HG03439 (cell line): Measurements from ENCODE around the gene EMID1.
"Not testable (repeated sequence)": the region's sequence is repeated elsewhere in the genome, so short reads cannot be mapped to it uniquely, and the experiment has no call there.

Source experiments
- ATAC-seq: cut with Tn5 transposase; IDR thresholded peaks from one replicate; pipeline ENCODE4 v1.9.1; 2021; ENCODE audit warnings: mild to moderate bottlenecking, moderate library complexity; ENCODE audit not compliant: unreplicated experiment

EMID1 gene

DNA sequence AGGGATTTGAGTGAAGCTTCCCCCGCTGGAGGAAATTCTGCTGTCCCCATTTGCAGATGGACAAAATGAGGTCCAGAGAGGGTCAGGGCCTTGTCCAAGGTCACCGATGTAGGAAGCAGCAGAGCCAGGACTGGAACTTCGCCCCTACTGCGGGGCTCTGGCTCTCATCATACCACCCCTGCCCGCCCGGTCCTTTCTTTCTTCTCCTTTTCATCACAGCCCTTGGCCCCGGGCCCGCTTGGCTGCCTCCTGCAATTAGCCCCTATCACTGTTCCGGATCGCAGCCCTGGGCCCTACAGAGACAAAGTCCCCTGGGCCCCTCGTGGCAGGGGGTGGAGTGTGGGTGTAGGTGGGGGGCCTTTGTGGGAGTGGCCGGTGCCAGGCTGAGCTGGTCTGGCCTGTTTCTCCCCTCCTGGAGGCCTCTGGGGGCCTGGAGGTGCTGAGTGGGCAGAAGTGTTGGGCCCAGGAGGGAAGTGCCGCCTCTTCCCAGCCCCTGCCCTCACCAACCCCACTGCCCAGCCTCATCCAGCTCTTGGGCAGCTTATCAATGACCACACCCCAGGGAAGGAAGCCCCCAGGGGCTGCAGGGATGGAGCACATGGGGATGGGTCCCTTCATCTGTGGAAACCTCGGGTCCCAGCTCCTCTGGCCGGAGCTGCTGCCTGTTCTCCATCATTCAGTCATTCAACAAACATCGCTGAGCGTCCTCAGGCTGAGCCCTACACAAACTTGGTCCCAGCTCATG lies 3.4 kb downstream of the EMID1 start:
- ATAC-seq, result no peak

DNA sequence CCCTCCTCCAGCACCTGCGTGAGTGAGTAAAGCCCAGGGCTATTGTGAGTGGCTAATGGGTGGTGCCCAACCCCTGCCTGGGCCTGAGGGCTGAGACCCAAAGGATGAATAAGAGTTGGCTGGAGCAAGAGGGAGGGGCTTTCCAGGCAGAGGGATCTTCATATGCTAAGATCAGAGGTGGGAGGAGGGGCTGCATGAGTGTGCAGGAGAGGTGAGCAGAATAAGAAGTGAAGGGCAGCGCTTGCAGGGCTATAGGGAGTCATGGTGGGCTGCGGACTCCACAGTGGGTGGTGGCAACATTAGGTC lies 3.9 kb downstream of the EMID1 start:
- no peak for ATAC-seq

DNA sequence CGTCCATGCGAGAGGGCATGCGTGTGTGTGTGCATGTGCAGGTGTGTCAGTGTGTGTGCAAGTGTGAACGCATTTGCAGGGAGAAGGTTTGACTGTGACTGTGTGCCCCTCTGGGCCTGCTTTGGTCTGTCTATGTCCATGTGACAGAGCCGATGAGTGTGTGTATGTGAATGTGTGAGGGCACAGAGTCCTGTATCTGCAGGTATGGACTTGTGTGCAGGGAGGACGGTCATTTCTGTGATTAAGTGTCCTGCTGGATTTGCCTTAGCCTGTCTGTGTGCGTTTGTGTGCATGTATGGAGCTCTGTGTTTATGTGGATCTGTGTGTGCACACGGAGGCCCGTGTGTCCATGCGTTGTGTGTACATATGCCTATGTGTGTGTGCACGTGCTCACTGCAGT lies 5.4 kb downstream of the EMID1 start:
- ATAC-seq, result no peak

DNA sequence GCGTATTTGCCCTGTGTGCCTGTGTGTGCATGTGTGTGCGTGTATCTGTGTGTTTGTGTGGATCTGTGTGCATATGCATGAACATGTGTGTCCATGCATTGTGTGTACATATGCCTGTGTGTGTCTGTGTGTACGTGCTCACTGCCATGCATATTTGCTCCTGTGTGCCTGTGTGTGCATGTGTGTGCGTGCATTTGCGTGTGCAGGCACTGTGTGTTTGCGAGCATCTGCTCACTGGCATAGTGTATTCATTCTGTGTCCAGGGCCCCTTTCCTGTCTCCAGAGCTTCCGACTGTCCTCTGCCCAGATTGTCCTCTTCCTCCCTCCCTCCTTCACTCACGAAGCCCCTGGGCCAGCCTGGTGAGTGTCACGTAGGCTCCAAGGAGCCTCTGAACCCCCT lies 5.8 kb downstream of the EMID1 start:
- ATAC-seq, result no peak

DNA sequence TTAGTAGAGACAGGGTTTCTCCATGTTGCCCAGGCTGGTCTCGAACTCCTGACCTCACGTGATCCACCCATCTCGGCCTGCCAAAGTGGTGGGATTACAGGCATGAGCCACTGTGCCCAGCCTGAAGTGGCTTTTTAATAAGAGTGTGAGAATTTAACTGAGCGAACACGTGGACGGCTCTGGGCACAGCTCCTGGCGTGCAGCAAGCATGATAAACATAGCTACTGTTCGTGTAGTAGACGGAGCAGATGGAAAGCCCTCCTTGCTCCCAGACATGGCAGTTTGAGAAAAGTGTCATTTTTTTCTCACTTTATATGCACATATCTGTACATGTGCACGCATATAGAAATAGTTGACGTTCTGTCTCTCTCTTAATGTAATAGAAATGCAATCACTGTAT lies 7.0 kb downstream of the EMID1 start:
- no peak for ATAC-seq

DNA sequence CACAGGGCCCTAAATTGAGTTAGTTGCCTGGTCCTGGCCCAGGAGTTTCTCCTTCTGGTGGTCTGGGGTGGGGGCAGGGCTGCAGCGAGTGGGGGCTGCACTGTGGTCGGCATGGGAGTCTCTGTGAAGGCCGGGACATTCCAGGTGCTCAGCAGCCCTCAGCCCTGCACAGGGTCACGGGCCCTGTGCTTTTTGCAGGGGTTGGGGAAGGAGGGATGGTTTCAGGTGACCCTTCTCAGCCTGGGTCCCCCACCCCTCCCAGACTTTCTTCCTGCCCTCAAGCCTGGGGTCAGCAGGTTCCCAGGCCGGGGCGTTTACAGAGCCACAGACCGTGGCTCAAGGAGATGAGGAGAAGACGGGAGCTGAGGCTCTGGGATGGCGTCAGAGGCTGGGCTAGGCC lies 7.8 kb downstream of the EMID1 start:
- ATAC-seq, result no peak

DNA sequence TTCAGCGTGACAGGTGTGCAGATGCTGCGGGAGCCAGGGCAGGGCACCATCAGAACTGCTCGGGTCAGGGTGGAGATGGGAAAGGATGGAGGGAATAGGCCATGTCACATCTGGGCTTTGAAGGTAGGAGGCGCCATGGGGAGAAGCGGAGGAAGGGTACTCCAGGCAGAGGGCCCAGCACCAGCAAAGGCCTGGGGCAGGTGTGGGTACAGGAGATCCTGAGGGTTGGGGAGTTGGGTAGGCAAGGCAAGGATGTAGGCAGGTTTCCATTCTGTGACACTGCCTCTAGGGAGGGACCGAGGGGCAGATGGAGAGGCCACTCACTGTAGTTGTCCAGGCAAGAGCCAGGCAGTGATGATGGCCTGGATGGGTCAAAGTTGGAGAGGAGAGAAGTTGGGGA lies 8.5 kb downstream of the EMID1 start:
- ATAC-seq, result no peak

DNA sequence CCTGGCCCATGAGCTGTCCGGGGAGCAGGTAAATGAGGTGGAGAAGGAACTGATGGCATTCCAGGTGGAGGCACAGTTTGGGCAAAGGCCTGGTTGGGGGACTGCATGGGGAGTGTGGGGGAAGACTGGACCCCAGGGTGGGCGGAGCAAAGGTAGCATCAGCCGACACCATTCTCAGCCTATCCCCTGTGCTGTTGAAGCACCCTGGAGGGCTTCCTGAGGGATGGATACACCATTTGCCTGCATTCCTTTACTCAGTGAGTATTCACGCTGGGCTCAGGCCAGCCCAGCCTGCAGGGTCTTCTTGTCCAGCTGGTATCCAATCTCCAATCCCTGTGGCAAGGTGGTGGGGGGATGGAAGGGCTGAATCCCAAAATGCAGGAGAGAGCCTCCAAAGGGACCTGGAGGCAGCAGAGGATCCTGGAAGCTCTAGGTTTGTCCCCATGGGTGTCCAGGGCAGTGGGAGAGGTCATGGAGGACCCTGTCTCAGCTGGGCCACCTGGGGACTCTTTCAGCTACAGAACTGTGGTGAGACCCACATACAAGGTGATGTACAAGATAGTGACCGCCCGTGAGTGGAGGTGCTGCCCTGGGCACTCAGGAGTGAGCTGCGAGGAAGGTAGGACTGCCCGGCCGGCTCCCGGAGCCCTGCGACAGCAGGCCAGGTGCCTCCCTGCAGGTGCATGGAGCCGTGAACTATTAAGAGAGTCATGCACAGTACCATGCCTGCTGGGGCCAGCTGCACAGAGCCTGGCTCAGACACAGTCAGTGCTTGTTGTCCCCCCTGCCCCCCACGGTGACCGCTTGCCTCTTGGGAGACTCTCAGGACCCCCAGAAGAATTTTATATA lies 9.5 kb downstream of the EMID1 start:
- ATAC-seq, result no peak

DNA sequence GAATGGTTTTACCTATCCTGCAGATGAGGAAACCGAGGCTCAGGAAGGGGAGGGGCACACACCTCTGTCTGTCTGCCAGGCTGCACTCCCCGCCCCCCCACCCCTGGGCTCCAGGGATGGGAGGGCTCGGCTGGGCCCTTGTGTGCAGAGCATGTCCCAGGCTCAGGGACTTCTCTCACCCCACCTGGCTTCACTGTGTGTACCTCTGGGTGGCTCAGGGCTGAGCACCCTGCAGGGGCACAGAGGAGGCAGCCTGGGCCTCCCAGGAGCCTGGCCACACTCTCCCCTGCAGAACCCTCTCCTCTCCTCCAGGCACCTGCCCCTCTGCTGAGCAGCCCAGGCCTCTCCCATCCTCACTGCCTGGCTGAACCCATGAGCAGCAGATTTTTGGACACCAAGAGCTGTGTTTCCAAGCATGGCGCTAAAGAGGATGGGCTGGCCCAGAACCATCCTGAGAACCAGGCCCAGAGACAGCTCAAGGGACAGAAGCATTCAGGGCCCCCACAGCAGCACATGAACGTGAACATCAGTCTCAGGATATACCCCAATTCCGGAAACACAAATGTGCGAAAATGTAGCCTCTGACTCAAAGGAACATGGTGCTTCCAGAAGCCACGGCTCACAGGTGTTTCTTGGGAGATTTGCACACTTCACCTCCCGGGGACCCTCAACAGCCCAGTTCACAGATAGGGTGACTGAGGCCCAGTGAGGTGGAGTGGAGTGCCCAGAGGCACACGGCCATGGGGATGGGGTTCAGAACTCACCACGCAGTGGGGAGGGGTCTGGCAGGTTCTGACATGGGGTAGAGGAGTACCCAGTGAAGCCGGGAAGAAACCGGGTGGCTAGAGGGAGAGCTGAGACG lies 10.5 kb downstream of the EMID1 start:
- ATAC-seq, result no peak

DNA sequence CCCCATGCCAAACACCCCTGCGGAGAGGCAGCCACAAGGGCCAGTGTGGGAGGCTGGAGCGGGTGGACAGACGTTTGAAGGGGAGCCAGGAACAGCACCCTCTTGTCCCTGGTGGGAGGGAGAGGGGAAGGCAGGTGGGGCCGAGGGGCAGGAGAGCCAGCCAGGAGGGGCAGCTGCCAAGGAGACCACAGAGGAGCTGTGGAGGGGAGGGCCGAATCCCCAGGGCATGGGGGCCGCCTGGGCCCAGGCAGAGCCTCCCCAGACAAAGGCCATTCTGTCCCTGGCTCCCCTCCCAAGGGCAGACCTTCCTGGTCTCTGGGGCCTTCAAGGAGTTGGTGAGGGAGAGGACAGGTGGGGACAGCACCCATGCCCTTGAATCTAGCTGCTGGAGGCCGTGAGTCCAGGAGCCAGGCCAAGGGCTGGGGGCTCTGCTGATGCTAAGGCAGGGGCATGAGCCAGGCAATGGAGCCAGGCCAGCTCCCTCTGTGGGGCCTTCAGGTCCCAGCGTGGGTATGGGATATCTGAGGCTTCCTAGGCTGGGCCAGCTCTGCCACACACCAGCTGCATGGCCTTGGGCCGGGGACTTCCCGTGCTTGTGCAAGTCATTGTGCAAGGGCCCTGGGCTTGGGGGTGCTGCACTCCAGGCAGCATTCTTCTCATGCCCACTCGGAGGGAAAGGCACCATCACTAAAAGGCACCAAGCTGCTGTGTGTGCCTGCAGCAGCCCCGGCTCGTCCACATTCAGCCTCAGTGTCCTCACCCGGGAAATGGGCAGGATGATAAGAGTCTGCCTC lies 11.4 kb downstream of the EMID1 start:
- ATAC-seq, result no peak

DNA sequence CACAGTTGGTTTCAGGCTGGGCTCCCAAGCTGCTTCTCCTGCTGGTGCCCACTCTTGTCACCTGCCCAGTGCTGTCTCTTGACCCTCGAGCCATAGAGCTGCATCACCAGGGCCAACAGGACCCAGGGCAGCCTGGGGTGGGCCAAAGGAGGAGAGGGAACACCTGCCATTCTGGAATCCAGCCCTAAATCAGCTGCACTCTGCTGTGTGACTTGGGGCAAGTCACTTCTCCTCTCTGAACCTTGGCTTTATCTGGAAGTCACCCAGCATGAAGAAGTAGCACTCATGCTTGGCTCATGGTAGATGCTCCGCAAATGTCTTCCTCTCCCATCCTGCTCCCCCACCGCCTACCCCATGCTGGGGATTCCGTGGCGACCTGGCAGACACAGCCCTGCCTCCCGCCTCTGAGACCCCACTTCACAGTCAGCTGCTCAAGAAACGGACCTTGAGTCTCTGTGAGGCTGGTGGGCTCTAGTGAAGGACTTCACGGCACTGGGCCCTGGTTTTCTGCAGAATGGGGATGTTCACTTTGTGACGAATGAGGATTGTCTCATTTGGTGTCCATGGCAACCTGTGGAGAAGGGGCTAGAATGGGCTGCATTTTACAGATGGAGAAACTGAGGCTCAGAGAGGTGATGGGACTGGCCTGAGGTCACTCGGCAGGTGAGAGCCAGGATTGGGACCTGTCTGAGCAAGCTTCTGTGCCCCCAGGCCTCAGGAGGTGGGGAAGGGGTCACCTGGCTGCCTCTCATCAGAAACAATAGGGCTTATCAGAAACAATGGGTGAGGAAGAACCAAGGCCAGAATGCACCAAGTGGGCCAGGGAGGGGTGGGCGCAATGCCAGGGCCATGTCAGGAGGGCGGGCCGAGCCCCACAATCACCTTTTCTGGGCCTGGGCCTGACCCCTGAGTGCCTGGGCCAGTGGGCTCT lies 12.4 kb downstream of the EMID1 start:
- ATAC-seq, result no peak

DNA sequence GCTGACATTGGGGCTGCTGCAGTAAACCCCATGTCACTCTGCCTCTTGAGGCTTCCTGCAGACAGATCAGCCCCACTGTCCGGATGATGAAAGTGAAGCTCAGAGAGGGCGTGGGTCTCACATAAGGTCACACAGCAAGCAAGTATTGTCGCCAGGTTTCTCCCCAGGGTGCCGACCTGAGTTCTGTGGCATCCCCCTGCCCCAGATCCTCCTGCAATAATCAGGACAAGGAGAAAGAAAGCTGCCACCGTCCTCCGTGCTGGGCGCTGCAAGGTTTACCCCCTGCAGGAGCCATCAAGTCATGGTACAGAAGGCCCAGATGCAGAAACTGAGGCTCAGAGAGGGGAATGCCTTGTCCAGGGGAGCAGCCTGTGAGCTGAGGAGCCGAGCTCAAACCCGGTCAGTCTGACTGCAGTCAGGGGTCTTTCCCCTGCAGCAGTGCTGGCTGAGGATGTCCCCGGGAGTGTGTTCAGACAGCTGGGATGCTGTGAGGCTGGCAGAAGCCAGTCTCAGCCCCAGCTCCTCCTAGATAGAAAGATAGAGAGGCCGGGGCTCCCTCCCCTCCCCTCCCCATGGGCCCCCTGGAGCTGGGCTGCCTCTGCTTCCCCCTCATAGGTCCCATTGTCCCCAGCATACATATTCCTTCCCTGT lies 13.2 kb downstream of the EMID1 start:
- no peak for ATAC-seq

DNA sequence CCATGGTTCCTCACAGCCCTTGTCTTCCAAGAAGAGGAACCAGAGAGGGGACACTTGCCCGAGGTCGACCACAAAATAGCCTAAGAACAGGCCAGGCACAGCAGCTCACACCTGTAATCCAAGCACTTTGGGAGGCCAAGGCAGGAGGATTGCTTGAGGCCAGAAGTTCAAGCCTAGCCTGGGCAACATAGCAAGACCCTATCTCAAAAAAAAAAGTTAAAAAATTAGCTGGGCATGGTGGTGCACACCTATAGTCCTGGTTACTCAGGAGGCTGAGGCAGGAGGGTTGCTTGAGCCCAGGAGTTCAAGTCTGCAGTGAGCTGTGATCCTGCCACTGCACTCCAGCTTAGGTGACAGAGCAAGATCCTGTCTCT lies 13.7 kb downstream of the EMID1 start:
- ATAC-seq, result not testable (repeated sequence)

DNA sequence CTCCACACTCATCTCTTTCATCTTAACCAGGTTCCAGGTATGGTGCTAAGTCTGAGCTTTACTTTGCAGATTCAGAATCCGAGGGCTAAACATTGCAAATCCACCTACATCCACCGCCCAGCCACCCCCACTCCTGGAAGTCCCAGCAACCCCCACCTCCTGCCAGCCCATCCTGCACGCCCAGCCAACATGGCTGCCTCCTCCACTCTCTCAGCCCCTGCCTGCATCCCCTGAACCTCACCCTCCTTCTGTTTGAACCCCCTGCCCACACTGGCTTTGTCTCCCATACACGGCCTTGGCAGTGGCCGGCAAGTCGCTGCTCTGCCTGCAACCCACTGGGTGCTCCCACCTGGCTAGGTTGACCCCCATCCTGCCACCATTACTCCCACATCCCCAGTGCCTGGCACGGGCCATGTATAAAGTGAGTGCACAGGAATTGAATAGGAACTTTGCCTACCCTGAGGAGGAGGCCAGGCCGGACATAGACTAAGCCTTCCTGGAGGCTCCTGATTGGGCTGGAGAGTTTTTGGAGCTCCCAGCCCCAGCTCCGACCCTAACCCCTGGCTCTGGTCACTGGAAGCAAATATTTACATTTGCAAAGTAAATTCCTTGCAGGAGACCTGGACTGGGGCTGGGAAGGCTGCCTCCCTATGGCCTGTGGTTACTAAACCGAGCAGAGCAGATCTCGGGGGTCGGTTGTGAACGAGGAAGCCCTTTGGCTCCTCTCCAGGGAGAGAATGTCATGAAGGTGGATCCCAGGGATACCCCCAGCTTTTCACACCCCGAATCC lies 14.4 kb downstream of the EMID1 start:
- no peak for ATAC-seq

DNA sequence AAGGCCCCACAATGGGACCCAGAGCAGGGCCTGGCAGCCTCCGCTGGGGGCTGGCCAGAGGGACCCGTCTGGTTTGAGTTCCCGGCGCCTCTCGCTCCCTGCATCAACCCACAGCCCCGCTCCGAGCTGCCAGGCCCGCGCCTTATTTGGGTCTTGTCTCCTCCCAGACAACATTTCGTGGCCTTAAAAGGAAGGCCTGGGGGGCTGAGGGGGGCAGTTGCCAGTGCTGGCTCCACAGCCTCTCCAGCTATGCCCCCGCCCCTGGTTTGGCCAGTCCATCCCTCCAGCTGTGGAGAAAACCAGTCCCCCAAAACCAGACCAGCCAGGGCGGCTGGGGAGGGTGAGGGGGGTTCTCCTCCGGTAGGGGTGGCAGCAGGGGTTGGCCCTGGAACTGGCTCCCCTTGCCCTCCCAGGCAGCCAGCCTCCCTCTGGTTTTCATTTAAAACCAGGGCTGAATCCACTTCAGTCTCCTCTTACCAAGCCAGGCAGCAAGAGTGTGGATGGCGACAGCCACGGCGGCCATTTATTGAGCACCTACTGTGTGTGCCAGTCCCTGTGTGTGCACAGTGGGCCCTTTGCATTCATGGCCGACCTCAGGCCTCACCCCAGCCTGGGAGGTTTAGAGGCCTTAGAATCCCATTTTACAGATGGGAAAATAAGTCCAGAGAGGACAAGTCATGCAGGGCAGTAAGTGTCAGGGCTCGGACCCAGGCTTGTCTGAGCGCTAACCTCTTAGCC lies 18.6 kb downstream of the EMID1 start:
- ATAC-seq, result no peak

DNA sequence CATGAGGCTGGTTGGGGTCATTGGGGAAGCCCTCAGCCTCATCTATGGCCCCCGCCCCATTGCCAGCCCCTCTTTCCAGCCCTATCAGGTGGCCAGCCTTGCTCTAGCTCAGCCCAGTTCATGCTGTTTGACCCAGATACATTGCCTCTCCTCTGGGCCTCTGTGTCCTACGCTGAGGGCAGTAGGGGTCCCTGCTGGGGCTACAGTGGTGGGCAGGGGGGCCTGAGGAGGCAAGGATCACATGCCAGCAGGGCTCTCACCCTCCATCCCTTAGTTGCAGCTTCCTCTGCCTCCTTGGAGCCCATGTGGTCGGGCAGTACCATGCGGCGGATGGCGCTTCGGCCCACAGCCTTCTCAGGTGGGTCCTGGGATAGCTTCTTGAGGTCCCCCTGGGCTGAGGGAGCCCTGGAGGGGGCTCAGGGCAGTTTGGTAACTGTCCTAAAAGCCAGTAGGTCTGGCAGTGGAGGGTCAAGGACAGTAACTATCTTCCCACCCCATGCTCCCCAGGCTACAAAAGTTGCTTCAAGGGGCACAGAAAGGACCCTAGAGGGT lies 19.2 kb downstream of the EMID1 start:
- no peak for ATAC-seq

DNA sequence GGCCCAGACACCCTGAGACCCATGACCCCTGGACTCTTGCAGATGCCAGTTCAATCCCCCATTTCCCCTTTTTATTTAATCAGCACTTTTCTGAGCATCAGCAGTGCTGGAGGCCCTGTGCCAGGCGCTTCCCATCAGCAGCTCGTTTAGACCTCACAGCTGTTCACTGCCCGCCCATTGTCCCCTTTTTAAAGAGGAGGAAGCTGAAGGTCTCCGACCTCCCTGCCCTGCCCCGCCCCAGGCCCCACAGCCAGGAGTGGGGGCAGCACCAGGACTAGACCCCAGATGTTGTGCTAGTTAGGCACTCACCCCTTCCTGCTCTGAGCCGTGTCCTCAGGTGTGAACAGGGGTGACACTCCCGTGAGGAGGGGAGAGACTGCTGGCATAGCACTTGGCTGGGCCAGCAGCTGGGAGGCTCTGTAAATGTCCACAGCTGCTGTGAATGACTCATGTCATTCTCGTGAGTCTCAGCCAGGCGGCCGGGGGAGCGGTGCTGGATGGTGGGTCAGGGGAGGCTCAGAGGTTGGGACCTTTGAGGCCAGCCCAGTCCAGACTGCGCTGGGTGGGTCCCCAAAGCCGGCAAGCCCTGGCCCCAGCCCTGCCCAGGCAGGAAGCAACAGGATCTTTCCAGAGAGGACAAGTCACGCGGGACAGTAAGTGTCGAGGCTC lies 19.9 kb downstream of the EMID1 start:
- no peak for ATAC-seq
